ENCODE data around the gene ZNF574. TPM values are rescaled to one million over a fixed set of nuclear protein-coding genes. Genes with fewer than 3 reads are reported as not detected.

Gene ZNF574
- total RNA-seq, 1 experiment from 2014 or later, result 24.6 TPM

GRCh38 chr19:42111811-42112210 lies 35.8 kb downstream of the ZNF574 start:
- BruUV-seq (replicated peaks), result no TSS peak
- TF ChIP-seq POLR2A (IDR thresholded peaks at IDR 0.05; ENCODE audit: borderline replicate concordance, extremely low read depth, insufficient read depth, insufficient read length) (no peak), EGR1 (IDR thresholded peaks at IDR 0.05; ENCODE audit: low read depth) (no peak), POLR2AphosphoS5 (IDR thresholded peaks at IDR 0.05; ENCODE audit: low read depth, low read length) (no peak), RAD21 (IDR thresholded peaks at IDR 0.05; ENCODE audit: low read depth) (no peak), EZH2phosphoT487 (IDR thresholded peaks at IDR 0.05; ENCODE audit: borderline replicate concordance) (no peak), CBX3 (IDR thresholded peaks at IDR 0.05; ENCODE audit: low read depth) (no peak), TCF7L2 (IDR thresholded peaks at IDR 0.05; ENCODE audit: borderline replicate concordance, extremely low read depth, insufficient read depth, insufficient read length) (no peak), SRF (IDR thresholded peaks at IDR 0.05; ENCODE audit: low read depth) (no peak), CEBPB (IDR thresholded peaks at IDR 0.05; ENCODE audit: low read depth) (no peak), REST (IDR thresholded peaks at IDR 0.05; ENCODE audit: low read depth) (no peak), ZFX (IDR thresholded peaks at IDR 0.05) (no peak), ZNF274 (IDR thresholded peaks at IDR 0.05; ENCODE audit: low read depth, low read length) (no peak), JUND (IDR thresholded peaks at IDR 0.05) (no peak), SIN3A (IDR thresholded peaks at IDR 0.05; ENCODE audit: low read depth) (no peak)
- TF ChIP-seq, protein P1, sequence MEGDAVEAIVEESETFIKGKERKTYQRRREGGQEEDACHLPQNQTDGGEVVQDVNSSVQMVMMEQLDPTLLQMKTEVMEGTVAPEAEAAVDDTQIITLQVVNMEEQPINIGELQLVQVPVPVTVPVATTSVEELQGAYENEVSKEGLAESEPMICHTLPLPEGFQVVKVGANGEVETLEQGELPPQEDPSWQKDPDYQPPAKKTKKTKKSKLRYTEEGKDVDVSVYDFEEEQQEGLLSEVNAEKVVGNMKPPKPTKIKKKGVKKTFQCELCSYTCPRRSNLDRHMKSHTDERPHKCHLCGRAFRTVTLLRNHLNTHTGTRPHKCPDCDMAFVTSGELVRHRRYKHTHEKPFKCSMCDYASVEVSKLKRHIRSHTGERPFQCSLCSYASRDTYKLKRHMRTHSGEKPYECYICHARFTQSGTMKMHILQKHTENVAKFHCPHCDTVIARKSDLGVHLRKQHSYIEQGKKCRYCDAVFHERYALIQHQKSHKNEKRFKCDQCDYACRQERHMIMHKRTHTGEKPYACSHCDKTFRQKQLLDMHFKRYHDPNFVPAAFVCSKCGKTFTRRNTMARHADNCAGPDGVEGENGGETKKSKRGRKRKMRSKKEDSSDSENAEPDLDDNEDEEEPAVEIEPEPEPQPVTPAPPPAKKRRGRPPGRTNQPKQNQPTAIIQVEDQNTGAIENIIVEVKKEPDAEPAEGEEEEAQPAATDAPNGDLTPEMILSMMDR (IDR thresholded peaks at IDR 0.05 in 2 of 3, conservative IDR thresholded peaks at IDR 0.05 in 1 of 3; ENCODE audit: borderline replicate concordance in 1 of 3, insufficient read depth in 1 of 3, low read depth in 2 of 3, low read length in 2 of 3), result no peak
- ATAC-seq (no peak), DNase-seq (ENCODE audit: low read depth, low spot score) (no peak)
- ChIA-PET CTCF (interaction anchor here (1.0 kb wide), 1 partner anchor 328 kb away, joined by 4 read pairs; no protein-coding TSS in a partner anchor), POLR2A (no interaction called here), RAD21 (ENCODE audit: low non-redundant PET in 1 of 2, low total read pairs in 2 of 2, uncharacterized antibody in 2 of 2, unreplicated experiment in 2 of 2) (no interaction called here)
- Histone ChIP-seq H3K4me2 (ENCODE audit: low read length) (no peak overlapping the region), H3K27ac (ENCODE audit: low read depth, low read length) (no peak overlapping the region), H3K9ac (ENCODE audit: low read length) (no peak overlapping the region), H3K9me3 (ENCODE audit: control insufficient read depth in 1 of 2, insufficient read depth in 1 of 2, low read depth in 1 of 2, low read length in 2 of 2) (no peaks in the 10 kb centered on the region), H3K36me3 (ENCODE audit: control insufficient read depth in 1 of 2, insufficient read depth in 2 of 2, low read length in 2 of 2) (no peaks in the 10 kb centered on the region), H3K9me2 (ENCODE audit: insufficient read depth) (no peaks in the 10 kb centered on the region), H3K27me3 (ENCODE audit: insufficient read depth, low read length) (no peaks in the 10 kb centered on the region), H3K4me1 (ENCODE audit: control insufficient read depth in 1 of 2, insufficient read depth in 2 of 2, low read length in 2 of 2) (peaks cover 24 to 37% of the 10 kb centered on the region in 2 experiments), H4K20me1 (ENCODE audit: insufficient read depth) (no peaks in the 10 kb centered on the region), H3K79me2 (ENCODE audit: insufficient read depth, low read length) (no peaks in the 10 kb centered on the region), H3K4me3 (replicated peaks in 1 of 2; ENCODE audit: low read depth in 1 of 2, low read length in 2 of 2) (no peak overlapping the region), H2AFZ (ENCODE audit: low read depth, low read length, poor library complexity, severe bottlenecking) (no peak overlapping the region)
- intact Hi-C loops (cut with micrococcal nuclease), result no loop called here

Data from HCT116 (cell line).